Fibroblast of skin of left quadriceps (primary cell): Measurements from ENCODE around the gene ZC3HAV1.
A peak's percentile ranks its signal among the peaks of the same experiment; 100 is the strongest.

Source experiments
- DNase-seq, 2 experiments: peaks; one replicate each; pipeline ENCODE4 v3.0.0-alpha.2; 2013; ENCODE audit warnings: low read depth in 2 of 2

Gene ZC3HAV1

DNA sequence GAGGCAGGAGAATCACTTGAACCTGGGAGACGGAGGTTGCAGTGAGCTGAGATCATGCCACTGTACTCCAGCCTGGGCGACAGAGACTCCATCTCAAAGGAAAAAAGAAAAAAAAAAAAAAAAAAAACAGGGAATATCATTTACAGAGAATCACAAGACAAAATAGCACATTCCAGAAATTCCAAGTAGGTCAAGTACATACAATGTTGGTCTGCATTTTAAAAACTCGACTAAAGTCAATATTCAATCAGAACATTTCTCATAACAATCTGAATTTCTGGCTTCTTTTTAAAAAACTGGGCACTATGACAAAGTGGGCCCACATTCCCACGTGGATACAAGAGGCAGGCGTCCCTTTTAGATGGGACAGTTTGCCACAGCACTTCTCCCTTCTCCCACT, 86.4 kb downstream of the ZC3HAV1 start:
- no peak for DNase-seq

DNA sequence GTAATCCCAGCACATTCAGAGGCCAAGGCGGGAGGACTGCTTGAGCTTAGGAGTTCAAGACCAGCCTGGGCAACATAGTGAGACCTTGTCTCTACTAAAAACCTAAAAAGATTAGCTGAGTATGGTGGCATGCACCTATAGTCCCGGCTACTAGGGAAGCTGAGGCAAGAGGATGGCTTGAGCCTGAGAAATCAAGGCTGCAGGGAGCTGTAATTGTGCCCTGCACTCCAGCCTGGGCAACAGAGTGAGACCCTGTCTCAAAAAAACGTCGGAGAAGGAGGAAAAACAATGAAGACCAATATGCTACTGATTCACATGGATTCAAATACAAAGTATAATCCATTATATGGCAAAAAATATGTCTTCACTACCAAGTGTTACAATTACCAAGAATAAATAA, 87.2 kb downstream of the ZC3HAV1 start:
- DNase-seq = no peak

DNA sequence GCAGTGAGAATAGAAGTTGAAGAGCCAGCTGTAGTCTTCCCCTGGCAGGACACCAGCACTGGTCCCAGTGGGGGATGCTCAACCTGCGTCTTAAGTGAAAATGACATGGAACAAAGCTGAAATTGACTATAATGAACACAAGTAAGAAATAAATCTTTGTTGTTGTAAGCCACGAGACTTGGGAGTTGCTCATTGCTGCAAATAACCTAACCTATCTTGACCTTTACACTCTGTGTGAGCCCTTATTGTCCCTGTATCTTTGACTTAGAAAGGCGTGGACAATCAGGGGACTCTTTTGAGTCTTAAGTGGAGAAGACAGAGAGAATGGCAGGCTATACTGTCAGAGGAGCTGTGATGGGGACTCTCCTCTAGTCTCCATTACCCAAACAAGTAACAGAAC, 90.6 kb downstream of the ZC3HAV1 start:
- no peak for DNase-seq

GRCh38 chr7:139016931-139017511, 92.5 kb downstream of the ZC3HAV1 start:
- DNase-seq = peak; percentile 29 to 38

DNA sequence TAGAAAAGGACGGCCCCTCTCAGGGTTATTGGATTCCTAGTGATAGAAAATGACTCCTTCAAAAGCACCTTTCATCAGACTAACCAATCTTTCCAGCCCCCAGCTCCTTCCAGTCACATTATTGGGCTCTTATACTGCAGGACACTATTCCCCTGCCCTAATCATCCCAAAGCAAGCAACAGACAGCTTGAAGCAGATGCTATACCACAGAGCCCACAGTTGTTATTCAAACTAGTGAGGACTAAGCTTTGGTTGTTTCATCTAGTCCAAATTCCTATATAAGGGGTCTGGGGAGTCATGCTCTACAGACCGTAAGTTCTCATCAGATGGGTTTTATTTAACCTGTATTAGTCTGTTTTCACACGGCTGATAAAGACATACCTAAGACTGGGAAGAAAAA, 98.1 kb downstream of the ZC3HAV1 start:
- no peak for DNase-seq

DNA sequence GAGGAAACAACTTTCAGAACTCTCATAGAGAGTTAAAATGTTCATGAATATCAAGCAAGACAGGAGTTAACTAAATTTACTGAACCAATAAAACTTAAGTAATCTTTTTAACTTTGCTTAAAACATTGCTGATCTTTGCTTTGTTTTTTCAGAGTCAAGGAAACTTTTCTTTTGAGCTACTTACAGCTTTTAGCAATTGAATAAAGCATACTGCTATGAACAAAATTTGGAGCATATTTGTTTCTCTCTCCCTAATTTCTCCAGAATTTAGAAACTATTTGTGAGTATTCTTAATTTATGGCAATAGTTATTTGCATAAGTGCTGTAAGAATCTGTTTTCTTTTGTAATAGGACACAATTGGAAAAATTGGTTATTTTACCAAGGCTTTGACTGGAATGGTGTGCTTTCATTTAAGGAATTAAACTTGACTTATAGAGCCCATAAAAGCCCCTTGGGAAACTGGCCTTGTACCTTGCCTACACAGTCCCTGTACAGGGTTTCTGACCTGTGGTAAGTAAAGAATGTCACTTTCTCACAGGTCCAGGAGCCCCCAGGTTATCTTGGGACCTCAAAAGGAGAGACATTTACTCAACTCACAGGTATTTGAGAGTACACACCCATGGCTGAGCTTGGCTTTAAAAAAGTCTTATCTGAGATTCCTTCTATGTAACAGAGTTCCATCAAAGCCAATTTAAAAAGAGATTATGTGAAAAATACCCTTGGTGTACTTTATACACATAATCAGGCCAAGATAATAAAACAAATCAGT, 105.0 kb downstream of the ZC3HAV1 start:
- no peak for DNase-seq

GRCh38 chr7:138999414-138999813, 110.1 kb downstream of the ZC3HAV1 start:
- no peak for DNase-seq
